ENCODE data around the gene DAP3.

- TF ChIP-seq CTCF (IDR thresholded peaks at IDR 0.05) (no peak), SIN3A (IDR thresholded peaks at IDR 0.05; ENCODE audit: borderline replicate concordance, insufficient read depth, low read depth, low read length) (no peak), POLR2AphosphoS5 (IDR thresholded peaks at IDR 0.05; ENCODE audit: low read depth, low read length) (no peak), TCF7L2 (IDR thresholded peaks at IDR 0.05; ENCODE audit: low read depth, low read length) (no peak)
- TF ChIP-seq, protein P1, sequence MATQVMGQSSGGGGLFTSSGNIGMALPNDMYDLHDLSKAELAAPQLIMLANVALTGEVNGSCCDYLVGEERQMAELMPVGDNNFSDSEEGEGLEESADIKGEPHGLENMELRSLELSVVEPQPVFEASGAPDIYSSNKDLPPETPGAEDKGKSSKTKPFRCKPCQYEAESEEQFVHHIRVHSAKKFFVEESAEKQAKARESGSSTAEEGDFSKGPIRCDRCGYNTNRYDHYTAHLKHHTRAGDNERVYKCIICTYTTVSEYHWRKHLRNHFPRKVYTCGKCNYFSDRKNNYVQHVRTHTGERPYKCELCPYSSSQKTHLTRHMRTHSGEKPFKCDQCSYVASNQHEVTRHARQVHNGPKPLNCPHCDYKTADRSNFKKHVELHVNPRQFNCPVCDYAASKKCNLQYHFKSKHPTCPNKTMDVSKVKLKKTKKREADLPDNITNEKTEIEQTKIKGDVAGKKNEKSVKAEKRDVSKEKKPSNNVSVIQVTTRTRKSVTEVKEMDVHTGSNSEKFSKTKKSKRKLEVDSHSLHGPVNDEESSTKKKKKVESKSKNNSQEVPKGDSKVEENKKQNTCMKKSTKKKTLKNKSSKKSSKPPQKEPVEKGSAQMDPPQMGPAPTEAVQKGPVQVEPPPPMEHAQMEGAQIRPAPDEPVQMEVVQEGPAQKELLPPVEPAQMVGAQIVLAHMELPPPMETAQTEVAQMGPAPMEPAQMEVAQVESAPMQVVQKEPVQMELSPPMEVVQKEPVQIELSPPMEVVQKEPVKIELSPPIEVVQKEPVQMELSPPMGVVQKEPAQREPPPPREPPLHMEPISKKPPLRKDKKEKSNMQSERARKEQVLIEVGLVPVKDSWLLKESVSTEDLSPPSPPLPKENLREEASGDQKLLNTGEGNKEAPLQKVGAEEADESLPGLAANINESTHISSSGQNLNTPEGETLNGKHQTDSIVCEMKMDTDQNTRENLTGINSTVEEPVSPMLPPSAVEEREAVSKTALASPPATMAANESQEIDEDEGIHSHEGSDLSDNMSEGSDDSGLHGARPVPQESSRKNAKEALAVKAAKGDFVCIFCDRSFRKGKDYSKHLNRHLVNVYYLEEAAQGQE (IDR thresholded peaks at IDR 0.05; ENCODE audit: insufficient read depth in 1 of 2, low read depth in 2 of 2, low read length in 1 of 2): no peak
These were observed 5.3 kb downstream of the DAP3 start for GRCh38 chr1:155694167-155694566.
